ENCODE measurements around the gene ELMO3. TPM values are rescaled to one million over a fixed set of nuclear protein-coding genes. Genes with fewer than 3 reads are reported as not detected.

The ELMO3 gene
- total and polyA plus RNA-seq, 2 of the 13 experiments (the other 11 are each of a cell fraction or from before 2014, with no cell fraction given): 2.6 to 4.0 TPM

DNA sequence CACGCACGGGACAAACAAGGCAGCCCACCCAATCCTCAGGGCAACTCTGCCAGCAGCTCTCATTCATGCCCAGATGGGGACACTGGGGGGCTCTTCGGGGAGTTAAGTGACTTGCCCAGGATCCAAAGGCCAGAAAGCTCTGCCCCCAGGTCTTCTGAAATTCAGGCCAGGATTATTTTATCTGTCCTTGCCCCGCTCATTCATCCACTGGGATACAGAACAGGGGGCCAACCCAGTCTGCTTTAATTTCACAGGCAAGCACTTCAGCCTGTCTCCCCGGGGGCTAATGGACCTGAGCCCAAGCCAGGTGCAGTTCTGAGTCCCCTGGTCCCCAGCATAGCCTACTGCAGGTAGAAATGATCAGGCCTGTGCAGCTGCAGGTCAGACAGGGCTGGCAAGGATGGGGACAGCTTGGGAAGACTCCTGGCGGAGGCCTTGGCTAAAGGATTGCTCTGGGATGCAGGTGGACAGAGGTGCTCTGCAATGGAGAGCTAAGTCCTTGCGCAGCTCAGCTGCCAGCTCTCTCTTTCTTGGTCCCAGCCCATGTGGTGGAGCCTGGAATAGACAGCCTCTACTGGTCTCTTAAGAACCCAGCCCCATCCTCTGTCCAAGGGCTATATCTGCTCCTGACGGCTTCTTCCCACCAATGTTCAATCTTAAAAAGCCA is 47.4 kb upstream of the ELMO3 start:
- H2AFZ ChIP-seq (ENCODE audit: low read length): no peak overlapping the region
- intact Hi-C loops (cut with micrococcal nuclease; ENCODE audit: unreplicated experiment): loop anchor here (10.0 kb wide), 1 partner anchor 257 kb away; no protein-coding TSS in a partner anchor
- peaks cover 23% of the 10 kb centered on the region for H3K4me1 ChIP-seq (ENCODE audit: insufficient read depth, low read length)
- H3K79me2 ChIP-seq (ENCODE audit: insufficient read depth, low read length): no peaks in the 10 kb centered on the region
- FAIRE-seq (no peak), DNase-seq (ENCODE audit: low spot score) (no peak), ATAC-seq (peak; percentile 20)
- CTCF ChIA-PET (ENCODE audit: low intra/inter-chr PET ratio, low total read pairs): no interaction called here
- in situ Hi-C loops (cut with HindIII; ENCODE audit: extremely low pct_ligation_motif_present, low pct_unique_long_range_greater_than_20kb): no loop called here
- H3K27me3 ChIP-seq (ENCODE audit: control insufficient read depth in 1 of 2, insufficient read depth in 2 of 2, low read length in 2 of 2): peaks cover 1 to 3% of the 10 kb centered on the region in 2 experiments; a peak in 2 of 5 replicates
- H3K27ac ChIP-seq (ENCODE audit: extremely low read length, insufficient read depth, low read length): no peak overlapping the region
- POLR2A ChIA-PET: interaction anchor here (0.9 to 4.1 kb wide), 15 partner anchors 8 to 246 kb away, joined by 3 to 31 read pairs (median 6); partner anchors contain the start of genes CBFB, FBXL8, NOL3 and PHAF1
- peak overlapping the region; percentile 96 for H3K4me2 ChIP-seq (ENCODE audit: low read depth, low read length)
- 28% methylated on average over 7 of the region's 8 CpGs for WGBS (ENCODE audit: low lambda C conversion rate)
- H3K9me3 ChIP-seq (ENCODE audit: low read length): no peaks in the 10 kb centered on the region
- TF ChIP-seq, protein P1, sequence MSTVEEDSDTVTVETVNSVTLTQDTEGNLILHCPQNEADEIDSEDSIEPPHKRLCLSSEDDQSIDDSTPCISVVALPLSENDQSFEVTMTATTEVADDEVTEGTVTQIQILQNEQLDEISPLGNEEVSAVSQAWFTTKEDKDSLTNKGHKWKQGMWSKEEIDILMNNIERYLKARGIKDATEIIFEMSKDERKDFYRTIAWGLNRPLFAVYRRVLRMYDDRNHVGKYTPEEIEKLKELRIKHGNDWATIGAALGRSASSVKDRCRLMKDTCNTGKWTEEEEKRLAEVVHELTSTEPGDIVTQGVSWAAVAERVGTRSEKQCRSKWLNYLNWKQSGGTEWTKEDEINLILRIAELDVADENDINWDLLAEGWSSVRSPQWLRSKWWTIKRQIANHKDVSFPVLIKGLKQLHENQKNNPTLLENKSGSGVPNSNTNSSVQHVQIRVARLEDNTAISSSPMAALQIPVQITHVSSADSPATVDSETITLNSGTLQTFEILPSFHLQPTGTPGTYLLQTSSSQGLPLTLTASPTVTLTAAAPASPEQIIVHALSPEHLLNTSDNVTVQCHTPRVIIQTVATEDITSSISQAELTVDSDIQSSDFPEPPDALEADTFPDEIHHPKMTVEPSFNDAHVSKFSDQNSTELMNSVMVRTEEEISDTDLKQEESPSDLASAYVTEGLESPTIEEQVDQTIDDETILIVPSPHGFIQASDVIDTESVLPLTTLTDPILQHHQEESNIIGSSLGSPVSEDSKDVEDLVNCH (CRISPR knock-in tag; IDR thresholded peaks at IDR 0.05): 0 out of 2 replicates have a peak, but pooled peaks have one; percentile 46
- TF ChIP-seq, protein P2, sequence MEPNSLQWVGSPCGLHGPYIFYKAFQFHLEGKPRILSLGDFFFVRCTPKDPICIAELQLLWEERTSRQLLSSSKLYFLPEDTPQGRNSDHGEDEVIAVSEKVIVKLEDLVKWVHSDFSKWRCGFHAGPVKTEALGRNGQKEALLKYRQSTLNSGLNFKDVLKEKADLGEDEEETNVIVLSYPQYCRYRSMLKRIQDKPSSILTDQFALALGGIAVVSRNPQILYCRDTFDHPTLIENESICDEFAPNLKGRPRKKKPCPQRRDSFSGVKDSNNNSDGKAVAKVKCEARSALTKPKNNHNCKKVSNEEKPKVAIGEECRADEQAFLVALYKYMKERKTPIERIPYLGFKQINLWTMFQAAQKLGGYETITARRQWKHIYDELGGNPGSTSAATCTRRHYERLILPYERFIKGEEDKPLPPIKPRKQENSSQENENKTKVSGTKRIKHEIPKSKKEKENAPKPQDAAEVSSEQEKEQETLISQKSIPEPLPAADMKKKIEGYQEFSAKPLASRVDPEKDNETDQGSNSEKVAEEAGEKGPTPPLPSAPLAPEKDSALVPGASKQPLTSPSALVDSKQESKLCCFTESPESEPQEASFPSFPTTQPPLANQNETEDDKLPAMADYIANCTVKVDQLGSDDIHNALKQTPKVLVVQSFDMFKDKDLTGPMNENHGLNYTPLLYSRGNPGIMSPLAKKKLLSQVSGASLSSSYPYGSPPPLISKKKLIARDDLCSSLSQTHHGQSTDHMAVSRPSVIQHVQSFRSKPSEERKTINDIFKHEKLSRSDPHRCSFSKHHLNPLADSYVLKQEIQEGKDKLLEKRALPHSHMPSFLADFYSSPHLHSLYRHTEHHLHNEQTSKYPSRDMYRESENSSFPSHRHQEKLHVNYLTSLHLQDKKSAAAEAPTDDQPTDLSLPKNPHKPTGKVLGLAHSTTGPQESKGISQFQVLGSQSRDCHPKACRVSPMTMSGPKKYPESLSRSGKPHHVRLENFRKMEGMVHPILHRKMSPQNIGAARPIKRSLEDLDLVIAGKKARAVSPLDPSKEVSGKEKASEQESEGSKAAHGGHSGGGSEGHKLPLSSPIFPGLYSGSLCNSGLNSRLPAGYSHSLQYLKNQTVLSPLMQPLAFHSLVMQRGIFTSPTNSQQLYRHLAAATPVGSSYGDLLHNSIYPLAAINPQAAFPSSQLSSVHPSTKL (CRISPR knock-in tag; IDR thresholded peaks at IDR 0.05): no peak
- TF ChIP-seq SNAPC2 (CRISPR knock-in tag; IDR thresholded peaks at IDR 0.05) (0 out of 2 replicates have a peak, but pooled peaks have one; percentile 13), ZNF224 (CRISPR knock-in tag; IDR thresholded peaks at IDR 0.05) (peak; percentile 82; the same call in 1 of the 2 replicates), HMG20B (CRISPR knock-in tag; conservative IDR thresholded peaks at IDR 0.05) (0 out of 2 replicates have a peak, but pooled peaks have one; percentile 34), PAF1 (CRISPR knock-in tag; IDR thresholded peaks at IDR 0.05) (peak; percentile 51; the same call in 1 of the 2 replicates)
- peaks cover 9% of the 10 kb centered on the region; the same call in 1 of the 2 replicates for H4K20me1 ChIP-seq (ENCODE audit: insufficient read depth, low read length)
- no TSS peak for BruUV-seq (replicated peaks)
- H3K9ac ChIP-seq (ENCODE audit: insufficient read depth, low read depth, low read length): peak overlapping the region; percentile 63; the same call in 1 of the 2 replicates
- H3K4me3 ChIP-seq (replicated peaks in 1 of 3; ENCODE audit: insufficient read depth in 1 of 3, low read depth in 2 of 3, low read length in 3 of 3): peak overlapping the region; percentile 64 to 77 (median 73)
- peaks cover 11 to 26% of the 10 kb centered on the region in 2 experiments; a peak in 4 of 5 replicates for H3K36me3 ChIP-seq (replicated peaks in 1 of 2; ENCODE audit: control insufficient read depth in 1 of 2, insufficient read depth in 2 of 2, low read length in 2 of 2)

All from HepG2 (cell line).